Measurements from ENCODE around the gene HSDL1.

- TF ChIP-seq EZH2 (IDR thresholded peaks at IDR 0.05; ENCODE audit: insufficient read depth, poor library complexity, severe bottlenecking) (no peak), EZH2phosphoT487 (IDR thresholded peaks at IDR 0.05; ENCODE audit: insufficient read depth, low read depth) (no peak)
Observed at GRCh38 chr16:84110527-84110926, 34.5 kb downstream of the HSDL1 start.

Measured in GM23248 (cell line).